Hepatocyte (in vitro differentiated cells): ENCODE results near the gene STAP2.

Experiments used
- CTCF ChIP-seq: fragments of 200-600 bp; sonication (generic); IDR thresholded peaks from 2 replicates; pipeline ENCODE4 v1.5.1; 2016; ENCODE audit warnings: antibody characterized with exemption, mild to moderate bottlenecking; ENCODE audit not compliant: poor library complexity
- EZH2phosphoT487 ChIP-seq: fragments of 200-600 bp; sonication (generic); IDR thresholded peaks from one replicate; pipeline ENCODE4 v1.6.1; 2018; ENCODE audit warnings: antibody characterized with exemption, mild to moderate bottlenecking, low read depth, moderate library complexity; ENCODE audit not compliant: unreplicated experiment, severe bottlenecking

GRCh38 chr19:4305257-4305612 is 33.4 kb downstream of the STAP2 start:
- TF ChIP-seq CTCF (no peak), EZH2phosphoT487 (no peak)
